NT2/D1 (cell line): ENCODE measurements around the gene ZBTB1.

Experiments
- SUZ12 ChIP-seq: IDR thresholded peaks from 2 replicates; pipeline ENCODE4 v1.6.1; 2011; ENCODE audit not compliant: insufficient read length, insufficient read depth; ENCODE audit errors: extremely low read depth
- YY1 ChIP-seq: IDR thresholded peaks from 2 replicates; pipeline ENCODE4 v1.6.1; 2011; ENCODE audit not compliant: insufficient read length, insufficient read depth
- ZNF274 ChIP-seq: IDR thresholded peaks from 2 replicates; pipeline ENCODE4 v1.6.1; 2011; ENCODE audit warnings: mild to moderate bottlenecking, low read depth, low read length

- no peak for TF ChIP-seq YY1
- TF ChIP-seq ZNF274: no peak
- no peak for TF ChIP-seq SUZ12
Measured at GRCh38 chr14:64563696-64564095, 59.1 kb downstream of the ZBTB1 start.
